ENCODE measurements around the gene EEF1AKMT1.

DNA sequence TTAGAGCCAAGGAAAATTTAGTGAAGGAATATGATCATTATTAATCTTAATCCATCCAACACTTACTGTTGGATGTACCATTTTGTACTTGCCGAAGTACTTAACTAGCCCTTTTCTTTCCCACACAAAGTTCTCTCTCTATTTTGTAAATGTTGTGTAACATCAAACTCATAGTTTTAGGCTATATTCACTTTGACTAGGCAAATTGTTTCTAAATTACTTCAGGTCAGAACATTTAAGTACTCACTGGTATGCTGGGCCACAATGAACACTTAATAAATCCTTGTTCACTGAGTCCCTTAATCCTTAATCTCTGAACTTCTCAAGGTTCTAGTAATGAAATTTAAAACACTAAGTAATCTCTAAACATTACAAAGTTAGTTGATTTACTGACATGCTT, 49.3 kb upstream of the EEF1AKMT1 start:
- TF ChIP-seq EZH2 (IDR thresholded peaks at IDR 0.05; ENCODE audit: low read length, unreplicated experiment): no peak
- TF ChIP-seq, protein P1, sequence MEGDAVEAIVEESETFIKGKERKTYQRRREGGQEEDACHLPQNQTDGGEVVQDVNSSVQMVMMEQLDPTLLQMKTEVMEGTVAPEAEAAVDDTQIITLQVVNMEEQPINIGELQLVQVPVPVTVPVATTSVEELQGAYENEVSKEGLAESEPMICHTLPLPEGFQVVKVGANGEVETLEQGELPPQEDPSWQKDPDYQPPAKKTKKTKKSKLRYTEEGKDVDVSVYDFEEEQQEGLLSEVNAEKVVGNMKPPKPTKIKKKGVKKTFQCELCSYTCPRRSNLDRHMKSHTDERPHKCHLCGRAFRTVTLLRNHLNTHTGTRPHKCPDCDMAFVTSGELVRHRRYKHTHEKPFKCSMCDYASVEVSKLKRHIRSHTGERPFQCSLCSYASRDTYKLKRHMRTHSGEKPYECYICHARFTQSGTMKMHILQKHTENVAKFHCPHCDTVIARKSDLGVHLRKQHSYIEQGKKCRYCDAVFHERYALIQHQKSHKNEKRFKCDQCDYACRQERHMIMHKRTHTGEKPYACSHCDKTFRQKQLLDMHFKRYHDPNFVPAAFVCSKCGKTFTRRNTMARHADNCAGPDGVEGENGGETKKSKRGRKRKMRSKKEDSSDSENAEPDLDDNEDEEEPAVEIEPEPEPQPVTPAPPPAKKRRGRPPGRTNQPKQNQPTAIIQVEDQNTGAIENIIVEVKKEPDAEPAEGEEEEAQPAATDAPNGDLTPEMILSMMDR (conservative IDR thresholded peaks at IDR 0.05; ENCODE audit: low read depth, low read length): no peak

Data from PC-3 (cell line).